ENCODE measurements around the gene PCDHGC4. TPM values are rescaled to one million over a fixed set of nuclear protein-coding genes. Genes with fewer than 3 reads are reported as not detected.

Gene PCDHGC4
- total RNA-seq, 4 donors from 2014 or later, result 3.3 to 11.7 (median 5.1) TPM

- no peak overlapping the region for H3K27ac ChIP-seq
- TF ChIP-seq CTCF (IDR thresholded peaks at IDR 0.05) (no peak), EP300 (IDR thresholded peaks at IDR 0.05) (no peak), POLR2A (IDR thresholded peaks at IDR 0.05) (no peak)
- no peak for DNase-seq (ENCODE audit: low spot score in 2 of 2)
- H3K36me3 ChIP-seq, result peaks cover 0 to 75% (median 0%) of the 10 kb centered on the region in 3 donors
- no peaks in the 10 kb centered on the region for H3K27me3 ChIP-seq
- H3K4me1 ChIP-seq, result peaks cover 0 to 36% (median 12%) of the 10 kb centered on the region in 4 donors
- H3K4me3 ChIP-seq, result no peak overlapping the region
- no peaks in the 10 kb centered on the region for H3K9me3 ChIP-seq
- 96 to 97% methylated on average over 8 of the region's 8 CpGs for WGBS, 2 donors
Measured at GRCh38 chr5:141495453-141495811, 10.6 kb downstream of the PCDHGC4 start.

GRCh38 chr5:141496038-141496437 lies 11.2 kb downstream of the PCDHGC4 start:
- WGBS, 2 donors, result 82 to 87% methylated on average over 4 of the region's 4 CpGs
- H3K27ac ChIP-seq, result no peak overlapping the region
- DNase-seq (ENCODE audit: low spot score in 2 of 2), result no peak
- peaks cover 0 to 69% (median 0%) of the 10 kb centered on the region in 3 donors for H3K36me3 ChIP-seq
- peaks cover 0 to 36% (median 12%) of the 10 kb centered on the region in 4 donors for H3K4me1 ChIP-seq
- TF ChIP-seq CTCF (IDR thresholded peaks at IDR 0.05), result no peak
- TF ChIP-seq POLR2A (IDR thresholded peaks at IDR 0.05), result no peak
- TF ChIP-seq EP300 (IDR thresholded peaks at IDR 0.05), result no peak
- H3K27me3 ChIP-seq, result no peaks in the 10 kb centered on the region
- H3K4me3 ChIP-seq, result no peak overlapping the region
- H3K9me3 ChIP-seq, result no peaks in the 10 kb centered on the region

GRCh38 chr5:141501761-141502160 lies 16.9 kb downstream of the PCDHGC4 start:
- Histone ChIP-seq H3K36me3 (peaks cover 0 to 70% (median 0%) of the 10 kb centered on the region in 3 donors), H3K27me3 (no peaks in the 10 kb centered on the region), H3K4me1 (peaks cover 0 to 8% (median 2%) of the 10 kb centered on the region in 4 donors), H3K9me3 (no peaks in the 10 kb centered on the region), H3K4me3 (no peak overlapping the region), H3K27ac (no peak overlapping the region)
- TF ChIP-seq CTCF (IDR thresholded peaks at IDR 0.05) (no peak), POLR2A (IDR thresholded peaks at IDR 0.05) (no peak), EP300 (IDR thresholded peaks at IDR 0.05) (no peak)
- DNase-seq (ENCODE audit: low spot score in 2 of 2), result no peak
- WGBS, 2 donors, result 85 to 88% methylated on average over 7 of the region's 7 CpGs

GRCh38 chr5:141503681-141504080 lies 18.9 kb downstream of the PCDHGC4 start:
- WGBS, 2 donors, result 87 to 98% methylated on average over 2 of the region's 2 CpGs
- Histone ChIP-seq H3K4me3 (no peak overlapping the region), H3K4me1 (peaks cover 0 to 28% (median 19%) of the 10 kb centered on the region in 4 donors), H3K36me3 (peaks cover 0 to 59% (median 0%) of the 10 kb centered on the region in 3 donors), H3K27me3 (no peaks in the 10 kb centered on the region), H3K27ac (no peak overlapping the region), H3K9me3 (no peaks in the 10 kb centered on the region)
- TF ChIP-seq EP300 (IDR thresholded peaks at IDR 0.05), result no peak
- TF ChIP-seq CTCF (IDR thresholded peaks at IDR 0.05), result no peak
- no peak for TF ChIP-seq POLR2A (IDR thresholded peaks at IDR 0.05)
- DNase-seq (ENCODE audit: low spot score in 2 of 2), result no peak

GRCh38 chr5:141504216-141504615 lies 19.4 kb downstream of the PCDHGC4 start:
- Histone ChIP-seq H3K36me3 (peaks cover 0 to 54% (median 0%) of the 10 kb centered on the region in 3 donors), H3K4me3 (no peak overlapping the region), H3K27me3 (no peaks in the 10 kb centered on the region), H3K27ac (no peak overlapping the region), H3K4me1 (peaks cover 0 to 33% (median 22%) of the 10 kb centered on the region in 4 donors), H3K9me3 (no peaks in the 10 kb centered on the region)
- TF ChIP-seq CTCF (IDR thresholded peaks at IDR 0.05) (no peak), EP300 (IDR thresholded peaks at IDR 0.05) (no peak), POLR2A (IDR thresholded peaks at IDR 0.05) (no peak)
- DNase-seq (ENCODE audit: low spot score in 2 of 2), result no peak
- WGBS, 2 donors, result 93 to 98% methylated on average over 4 of the region's 4 CpGs

All from tibial nerve (tissue), 4 donors.